ENCODE data around the gene RNF8.

RNF8 gene

DNA sequence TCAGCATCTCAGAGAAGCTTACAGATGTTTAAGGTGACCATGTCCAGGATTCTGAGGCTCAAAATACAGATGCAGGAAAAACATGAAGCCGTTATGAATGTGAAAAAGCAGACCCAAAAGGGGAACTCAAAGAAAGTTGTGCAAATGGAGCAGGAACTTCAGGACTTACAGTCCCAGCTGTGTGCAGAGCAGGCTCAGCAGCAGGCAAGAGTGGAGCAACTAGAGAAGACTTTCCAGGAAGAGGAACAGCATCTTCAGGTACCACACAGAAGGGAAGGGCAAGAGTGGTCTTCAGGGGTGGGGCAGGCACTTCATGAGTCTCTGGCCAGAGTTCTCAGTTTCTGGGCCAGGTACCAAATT is 15.2 kb downstream of the RNF8 start:
- DNase-seq (ENCODE audit: low spot score) = no peak
- TF ChIP-seq, protein P1, sequence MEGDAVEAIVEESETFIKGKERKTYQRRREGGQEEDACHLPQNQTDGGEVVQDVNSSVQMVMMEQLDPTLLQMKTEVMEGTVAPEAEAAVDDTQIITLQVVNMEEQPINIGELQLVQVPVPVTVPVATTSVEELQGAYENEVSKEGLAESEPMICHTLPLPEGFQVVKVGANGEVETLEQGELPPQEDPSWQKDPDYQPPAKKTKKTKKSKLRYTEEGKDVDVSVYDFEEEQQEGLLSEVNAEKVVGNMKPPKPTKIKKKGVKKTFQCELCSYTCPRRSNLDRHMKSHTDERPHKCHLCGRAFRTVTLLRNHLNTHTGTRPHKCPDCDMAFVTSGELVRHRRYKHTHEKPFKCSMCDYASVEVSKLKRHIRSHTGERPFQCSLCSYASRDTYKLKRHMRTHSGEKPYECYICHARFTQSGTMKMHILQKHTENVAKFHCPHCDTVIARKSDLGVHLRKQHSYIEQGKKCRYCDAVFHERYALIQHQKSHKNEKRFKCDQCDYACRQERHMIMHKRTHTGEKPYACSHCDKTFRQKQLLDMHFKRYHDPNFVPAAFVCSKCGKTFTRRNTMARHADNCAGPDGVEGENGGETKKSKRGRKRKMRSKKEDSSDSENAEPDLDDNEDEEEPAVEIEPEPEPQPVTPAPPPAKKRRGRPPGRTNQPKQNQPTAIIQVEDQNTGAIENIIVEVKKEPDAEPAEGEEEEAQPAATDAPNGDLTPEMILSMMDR (IDR thresholded peaks at IDR 0.05; ENCODE audit: extremely low read depth, missing control alignments) = no peak

DNA sequence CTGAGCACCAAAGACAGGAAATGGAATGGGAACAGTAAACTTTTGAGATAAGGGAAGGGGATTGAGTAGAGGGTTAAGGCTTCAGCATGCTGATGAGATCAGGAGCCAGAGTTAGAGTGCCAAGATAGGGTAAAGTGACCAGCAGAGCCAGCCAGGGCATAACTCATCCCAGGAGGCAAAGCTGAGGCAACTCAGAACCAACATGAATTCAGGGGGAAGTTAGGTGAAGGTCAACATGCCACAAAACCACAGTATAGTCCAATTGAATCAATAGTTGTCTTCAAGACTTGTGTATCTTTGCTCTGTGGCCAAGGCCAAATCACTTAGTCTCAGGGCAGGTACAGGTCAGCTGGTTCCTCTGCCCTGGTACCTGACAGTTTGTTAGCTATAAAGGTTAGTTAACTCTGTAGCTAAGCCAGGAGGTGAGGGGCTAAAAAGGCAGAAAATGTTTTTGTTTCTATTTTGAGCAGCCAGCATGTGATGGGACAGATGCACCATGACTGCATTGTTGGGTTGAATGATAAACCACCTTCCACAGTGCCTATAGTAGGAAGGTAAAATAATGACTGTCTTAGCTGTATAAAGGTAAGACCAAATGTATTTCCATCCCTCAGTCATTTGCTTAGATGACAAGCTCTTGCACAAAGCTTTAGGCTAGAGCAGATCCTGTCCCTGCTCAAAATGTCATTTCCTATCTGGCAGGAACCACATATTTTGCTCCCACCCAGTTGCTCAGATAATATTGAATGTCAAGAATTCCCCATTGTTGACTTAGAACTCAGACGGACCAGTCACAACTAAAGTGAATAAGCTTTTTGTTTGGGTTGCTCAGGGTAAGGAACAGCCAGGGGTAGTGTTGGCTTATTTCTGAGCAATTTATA is 15.8 kb downstream of the RNF8 start:
- DNase-seq (ENCODE audit: low spot score) = no peak
- TF ChIP-seq, protein P1 (IDR thresholded peaks at IDR 0.05; ENCODE audit: extremely low read depth, missing control alignments) = no peak

DNA sequence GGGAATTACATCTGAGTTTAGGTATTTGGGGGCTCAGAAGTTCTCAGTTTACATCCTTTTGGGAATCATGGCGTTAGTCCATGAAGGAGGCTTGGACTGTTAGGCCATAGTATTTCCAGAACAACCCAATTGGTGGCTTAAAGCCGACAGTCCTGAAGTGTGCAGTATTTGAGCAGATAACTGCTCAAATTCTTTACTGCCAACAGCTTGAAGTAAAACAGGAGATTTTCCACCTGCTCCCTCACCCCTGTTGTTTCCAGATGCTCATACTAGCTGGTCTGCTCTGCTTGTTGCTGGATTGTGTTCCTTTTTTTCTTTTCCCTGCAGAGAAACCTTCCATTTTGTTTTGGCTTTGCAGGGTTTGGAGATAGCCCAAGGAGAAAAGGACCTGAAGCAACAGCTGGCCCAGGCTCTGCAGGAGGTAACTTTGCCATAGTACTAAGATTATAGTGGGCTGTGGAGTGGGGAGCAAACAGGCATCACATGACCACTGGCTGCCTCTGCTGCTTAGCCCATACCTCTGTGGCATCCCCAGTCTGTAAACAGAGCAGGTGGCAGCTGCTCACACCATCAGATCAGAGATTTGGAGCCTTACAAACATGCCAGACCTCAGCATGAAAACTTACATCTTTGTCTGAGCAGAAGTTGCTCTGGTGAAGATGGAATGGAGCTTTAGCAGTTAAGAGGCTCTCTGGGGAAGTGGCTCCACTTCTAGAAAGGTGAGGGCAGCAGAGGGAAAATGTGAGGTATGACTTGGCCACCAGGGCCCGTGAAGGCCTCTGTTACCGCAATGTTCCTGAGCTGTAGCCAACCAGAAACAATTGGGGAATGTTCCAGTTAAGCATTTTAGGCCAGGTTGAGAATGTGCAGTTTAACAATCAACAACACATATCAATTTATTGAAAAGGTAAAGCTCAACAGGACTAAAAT is 17.6 kb downstream of the RNF8 start:
- TF ChIP-seq, protein P1 (IDR thresholded peaks at IDR 0.05; ENCODE audit: extremely low read depth, missing control alignments) = no peak
- DNase-seq (ENCODE audit: low spot score) = no peak

DNA sequence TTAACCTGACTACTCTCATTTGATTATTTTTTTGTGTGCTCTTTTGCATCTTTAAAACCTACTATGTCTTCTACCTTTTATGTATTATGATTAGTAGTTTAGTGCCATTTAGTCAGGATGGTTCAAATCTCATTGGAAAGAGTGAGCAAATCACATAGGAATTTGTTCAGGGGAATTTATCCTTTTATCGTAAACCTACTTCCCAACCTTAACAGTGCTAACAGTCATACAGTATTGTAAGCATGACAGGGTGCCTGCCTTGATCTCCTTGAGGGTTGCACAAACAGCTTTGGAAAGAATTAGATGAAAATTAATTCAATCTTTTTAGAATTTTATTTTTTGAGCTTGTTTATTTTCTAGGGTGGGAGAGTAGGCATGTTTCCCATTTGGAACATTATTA is 18.3 kb downstream of the RNF8 start:
- TF ChIP-seq, protein P1 (IDR thresholded peaks at IDR 0.05; ENCODE audit: extremely low read depth, missing control alignments) = no peak
- no peak for DNase-seq (ENCODE audit: low spot score)

DNA sequence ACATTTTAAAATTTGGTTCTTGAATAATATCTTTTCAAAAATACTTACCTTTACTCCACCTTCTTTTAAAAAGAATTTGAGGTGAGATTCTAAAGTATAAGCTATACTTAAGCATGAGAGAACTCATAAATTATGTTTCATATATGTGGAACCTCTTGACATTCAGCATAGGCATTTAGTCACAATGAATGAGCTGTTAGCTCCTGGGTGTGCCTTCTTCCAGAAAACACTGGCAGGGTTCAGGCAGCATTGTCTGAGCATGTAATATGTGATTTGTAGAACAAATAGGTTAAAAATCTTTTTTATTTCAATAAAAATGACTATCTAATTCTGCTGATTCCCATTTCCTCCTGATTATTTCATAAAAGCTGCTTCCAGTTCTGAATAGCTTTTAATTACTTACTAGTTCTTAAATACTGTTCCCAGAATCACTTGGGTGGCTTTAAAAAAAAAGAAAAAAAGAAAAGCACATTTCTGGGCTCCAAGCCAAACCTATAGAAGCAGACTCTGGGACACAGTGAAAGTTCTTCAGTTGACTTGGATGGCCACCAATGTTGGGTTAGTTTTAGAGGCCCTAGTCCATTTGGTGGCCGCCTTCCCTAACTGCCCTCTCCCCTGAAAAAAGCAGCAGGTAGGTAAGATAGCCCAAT is 20.2 kb downstream of the RNF8 start:
- DNase-seq (ENCODE audit: low spot score) = no peak
- TF ChIP-seq, protein P1 (IDR thresholded peaks at IDR 0.05; ENCODE audit: extremely low read depth, missing control alignments) = no peak

DNA sequence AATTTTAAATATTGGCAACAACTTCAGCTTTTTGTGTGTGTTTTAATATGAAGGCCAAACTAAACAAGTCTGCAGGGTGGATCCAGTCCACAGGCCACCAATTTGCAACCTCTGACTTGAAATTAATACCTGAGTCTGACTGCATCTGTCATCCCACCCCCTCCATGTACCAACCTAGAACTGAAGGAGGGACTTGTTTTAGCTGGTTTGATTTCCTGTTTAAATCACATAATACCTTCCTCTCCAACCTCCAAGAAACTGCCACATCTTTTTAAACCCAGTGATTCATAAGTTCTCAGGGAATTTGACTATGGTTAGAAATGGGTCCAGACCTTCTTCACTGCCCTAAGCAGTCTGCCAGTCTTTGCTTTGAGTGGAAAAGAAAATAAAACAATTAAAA is 21.6 kb downstream of the RNF8 start:
- DNase-seq (ENCODE audit: low spot score) = no peak
- TF ChIP-seq, protein P1 (IDR thresholded peaks at IDR 0.05; ENCODE audit: extremely low read depth, missing control alignments) = no peak

Data from GM20000 (cell line).